ENCODE results near the gene ARHGAP22.

The ARHGAP22 gene

DNA sequence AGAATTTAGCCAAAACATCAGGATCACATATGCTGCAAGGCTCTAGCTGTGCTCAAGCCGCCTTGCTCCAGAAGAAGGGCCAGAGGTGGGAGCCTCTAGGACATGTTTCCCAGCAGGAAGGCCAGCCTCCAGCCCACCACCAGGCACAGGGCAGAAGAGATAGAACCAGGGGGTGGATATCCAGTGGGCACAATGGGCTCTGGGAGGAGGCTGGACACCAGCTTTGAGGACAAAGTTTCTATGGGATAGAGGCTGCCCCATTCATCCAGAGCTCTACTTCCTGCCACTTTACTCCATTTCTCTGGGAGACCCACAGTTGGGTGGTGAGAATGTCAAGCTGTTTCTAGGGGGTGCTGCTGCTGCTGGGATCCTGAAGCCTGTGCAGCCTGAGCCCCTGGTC, 77.1 kb downstream of the ARHGAP22 start:
- TF ChIP-seq PAX5 (IDR thresholded peaks at IDR 0.05; ENCODE audit: insufficient read depth, low read length, severe bottlenecking) (no peak), SPI1 (IDR thresholded peaks at IDR 0.05; ENCODE audit: low read depth, low read length) (no peak), TAF1 (IDR thresholded peaks at IDR 0.05; ENCODE audit: low read depth, low read length) (no peak), POU2F2 (IDR thresholded peaks at IDR 0.05; ENCODE audit: low read depth, low read length) (no peak), POLR2AphosphoS5 (IDR thresholded peaks at IDR 0.05; ENCODE audit: low read depth, low read length) (no peak), POLR2A (IDR thresholded peaks at IDR 0.05; ENCODE audit: low read depth, low read length) (no peak)
- DNase-seq (ENCODE audit: insufficient read length, low spot score) (no peak), FAIRE-seq (no peak)

DNA sequence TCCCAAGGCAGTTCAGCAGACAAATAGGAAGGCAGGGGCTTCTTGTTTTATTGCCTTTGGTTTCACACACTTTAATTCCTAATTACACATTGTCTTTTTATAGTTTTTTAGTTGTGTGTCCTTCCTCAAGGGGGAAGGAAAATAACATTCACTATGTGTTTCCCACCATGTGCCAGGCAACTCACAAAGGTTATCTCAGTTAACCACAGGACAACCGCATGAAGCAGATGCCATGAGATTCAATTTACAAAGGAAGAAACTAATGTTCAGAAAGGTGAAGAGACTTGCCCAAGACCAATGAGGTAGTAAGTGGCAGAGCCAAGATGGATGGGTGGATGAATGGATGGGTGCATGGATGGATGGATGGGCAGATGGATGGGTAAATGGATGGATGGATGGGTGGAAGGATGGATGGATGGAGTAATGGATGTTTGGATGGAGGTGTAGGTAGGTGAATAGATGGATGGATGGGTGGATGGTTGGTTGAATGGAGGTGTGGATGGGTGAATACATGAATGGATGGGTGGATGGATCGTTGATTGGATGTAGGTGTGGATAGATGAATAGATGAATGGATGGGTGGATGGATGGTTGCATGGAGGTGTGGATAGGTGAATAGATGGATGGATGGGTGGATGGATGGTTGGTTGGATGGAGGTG, 77.9 kb downstream of the ARHGAP22 start:
- TF ChIP-seq PAX5 (IDR thresholded peaks at IDR 0.05; ENCODE audit: insufficient read depth, low read length, severe bottlenecking) (no peak), POLR2AphosphoS5 (IDR thresholded peaks at IDR 0.05; ENCODE audit: low read depth, low read length) (no peak), POLR2A (IDR thresholded peaks at IDR 0.05; ENCODE audit: low read depth, low read length) (no peak), POU2F2 (IDR thresholded peaks at IDR 0.05; ENCODE audit: low read depth, low read length) (no peak)
- no peak for FAIRE-seq
- DNase-seq (ENCODE audit: insufficient read length, low spot score): no peak

DNA sequence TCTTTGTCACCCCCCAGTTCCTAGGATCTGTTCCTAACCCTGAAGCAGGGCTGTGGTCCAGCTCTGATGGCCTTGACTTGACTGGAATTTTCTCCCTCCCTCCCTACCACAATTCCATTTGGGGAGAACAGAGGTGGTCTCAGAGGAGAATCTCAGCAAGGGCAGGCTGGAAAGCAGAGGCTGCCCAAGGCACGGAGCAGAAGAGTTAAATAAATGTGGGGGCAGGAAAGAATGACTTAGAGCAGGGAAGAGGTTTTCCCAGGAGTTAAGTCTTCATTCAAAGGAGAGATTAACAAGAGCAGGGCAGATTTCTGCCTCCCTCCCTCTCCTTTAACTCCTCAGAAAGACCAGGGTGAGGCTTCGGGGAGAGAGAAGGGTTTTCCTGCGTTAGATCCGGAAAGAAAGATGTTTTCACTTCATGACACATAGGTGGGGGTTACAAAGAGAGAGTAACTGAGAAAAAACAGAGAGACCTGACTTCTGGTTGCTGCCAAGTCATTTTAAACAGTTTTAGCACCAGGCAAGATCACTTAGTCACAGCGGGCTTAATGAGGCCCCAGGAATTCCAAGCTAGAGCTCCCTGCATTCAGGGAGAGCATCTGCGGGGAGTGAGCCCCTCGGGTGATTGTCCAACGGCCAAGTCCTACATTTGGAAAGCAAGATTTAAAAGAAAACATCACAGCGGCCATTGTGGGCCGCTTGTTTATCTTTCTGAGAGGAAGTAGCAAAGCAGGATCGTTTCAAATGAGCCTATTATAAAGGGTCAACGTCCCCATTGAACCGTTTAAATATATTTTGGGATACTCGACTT, 78.7 kb downstream of the ARHGAP22 start:
- DNase-seq (ENCODE audit: insufficient read length, low spot score) (no peak), FAIRE-seq (no peak)
- no peak for TF ChIP-seq POU2F2 (IDR thresholded peaks at IDR 0.05; ENCODE audit: low read depth, low read length)
- no peak for TF ChIP-seq SPI1 (IDR thresholded peaks at IDR 0.05; ENCODE audit: low read depth, low read length)
- no peak for TF ChIP-seq POLR2AphosphoS5 (IDR thresholded peaks at IDR 0.05; ENCODE audit: low read depth, low read length)
- no peak for TF ChIP-seq PAX5 (IDR thresholded peaks at IDR 0.05; ENCODE audit: insufficient read depth, low read length, severe bottlenecking)
- no peak for TF ChIP-seq POLR2A (IDR thresholded peaks at IDR 0.05; ENCODE audit: low read depth, low read length)
- no peak for TF ChIP-seq TAF1 (IDR thresholded peaks at IDR 0.05; ENCODE audit: low read depth, low read length)

DNA sequence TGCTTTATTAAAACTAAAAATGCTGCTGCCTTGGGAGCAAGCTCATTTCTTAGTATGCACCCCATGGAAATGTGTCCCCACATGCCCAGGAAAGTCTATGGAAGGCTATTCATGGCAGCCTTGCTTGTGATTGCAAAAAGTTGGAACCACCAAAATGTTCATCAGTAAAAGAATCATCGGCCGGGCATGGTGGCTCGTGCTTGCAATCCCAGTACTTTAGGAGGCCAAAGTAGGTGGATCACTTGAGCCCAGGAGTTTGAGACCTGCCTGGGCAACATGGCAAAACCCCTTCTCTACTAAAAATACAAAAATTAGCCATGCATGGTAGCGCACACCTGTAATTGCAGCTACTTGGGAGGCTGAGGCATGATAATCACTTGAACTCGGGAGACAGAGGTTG, 79.8 kb downstream of the ARHGAP22 start:
- FAIRE-seq (no peak), DNase-seq (ENCODE audit: insufficient read length, low spot score) (no peak)

DNA sequence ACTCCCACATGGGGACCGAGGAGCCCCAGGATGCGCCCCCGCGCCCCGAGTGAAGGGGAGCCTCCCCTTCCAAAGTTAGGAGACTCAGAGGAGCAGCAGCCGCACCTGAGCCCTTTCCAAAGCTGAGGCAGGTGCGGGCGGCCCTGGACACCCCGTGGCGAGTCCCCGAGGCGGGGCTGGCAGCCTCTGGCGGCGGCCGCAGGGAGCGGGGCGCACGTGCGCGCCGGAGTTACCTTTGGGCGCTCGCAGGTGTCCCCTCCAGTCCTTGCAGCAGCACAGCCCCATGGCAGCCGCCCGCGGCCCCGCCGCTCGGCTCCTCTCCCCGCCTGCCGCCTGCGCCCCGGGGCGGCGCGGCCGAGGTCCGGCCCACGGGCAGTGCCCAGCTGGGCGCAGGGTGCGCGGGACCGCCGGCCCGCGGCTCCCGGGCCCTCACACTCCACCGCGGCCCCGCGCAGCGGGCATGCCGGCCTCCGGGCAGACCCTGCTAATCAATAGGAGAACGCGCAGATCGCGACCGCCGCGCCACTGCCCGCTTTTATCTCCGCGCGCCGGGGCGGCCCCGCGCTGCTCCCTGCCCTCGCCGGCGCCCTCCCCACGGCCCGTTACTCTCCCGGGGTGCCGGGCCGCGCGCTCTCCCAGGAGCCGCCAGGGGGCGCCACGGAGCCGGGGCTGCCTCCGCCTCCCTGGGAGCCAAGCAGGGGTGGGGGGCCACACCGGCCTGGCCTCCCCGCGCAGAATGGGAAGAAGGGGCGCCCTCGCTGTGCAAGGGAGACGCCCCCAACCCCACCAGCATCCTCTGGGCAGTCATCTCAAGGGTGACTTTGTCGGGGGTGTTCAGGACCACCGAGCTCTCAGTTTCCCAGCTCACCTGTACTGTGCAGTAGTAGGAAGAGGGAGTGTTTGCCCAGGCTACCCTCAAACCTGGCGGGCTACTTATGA, 80.8 kb downstream of the ARHGAP22 start:
- peak; percentile 62 for DNase-seq (ENCODE audit: insufficient read length, low spot score)
- TF ChIP-seq POLR2AphosphoS5 (IDR thresholded peaks at IDR 0.05; ENCODE audit: low read depth, low read length) (no peak), POLR2A (IDR thresholded peaks at IDR 0.05; ENCODE audit: low read depth, low read length) (no peak), SPI1 (IDR thresholded peaks at IDR 0.05; ENCODE audit: low read depth, low read length) (no peak), POU2F2 (IDR thresholded peaks at IDR 0.05; ENCODE audit: low read depth, low read length) (no peak), TAF1 (IDR thresholded peaks at IDR 0.05; ENCODE audit: low read depth, low read length) (no peak), PAX5 (IDR thresholded peaks at IDR 0.05; ENCODE audit: insufficient read depth, low read length, severe bottlenecking) (no peak)
- FAIRE-seq: peak; percentile 35

More for the DNA sequence above, 79.8 kb downstream of the ARHGAP22 start:
- TF ChIP-seq POU2F2 (IDR thresholded peaks at IDR 0.05; ENCODE audit: low read depth, low read length): no peak

GRCh38 chr10:48523212-48523819, 81.6 kb downstream of the ARHGAP22 start:
- DNase-seq (ENCODE audit: insufficient read length, low spot score): no peak
- TF ChIP-seq SPI1 (IDR thresholded peaks at IDR 0.05; ENCODE audit: low read depth, low read length): no peak
- no peak for FAIRE-seq

- FAIRE-seq: no peak
- no peak for DNase-seq (ENCODE audit: insufficient read length, low spot score)
- TF ChIP-seq POU2F2 (IDR thresholded peaks at IDR 0.05; ENCODE audit: low read depth, low read length) (no peak), SPI1 (IDR thresholded peaks at IDR 0.05; ENCODE audit: low read depth, low read length) (no peak), PAX5 (IDR thresholded peaks at IDR 0.05; ENCODE audit: insufficient read depth, low read length, severe bottlenecking) (no peak), TAF1 (IDR thresholded peaks at IDR 0.05; ENCODE audit: low read depth, low read length) (no peak), POLR2A (IDR thresholded peaks at IDR 0.05; ENCODE audit: low read depth, low read length) (no peak), POLR2AphosphoS5 (IDR thresholded peaks at IDR 0.05; ENCODE audit: low read depth, low read length) (no peak)
Measured at GRCh38 chr10:48522011-48522765, 82.7 kb downstream of the ARHGAP22 start.

DNA sequence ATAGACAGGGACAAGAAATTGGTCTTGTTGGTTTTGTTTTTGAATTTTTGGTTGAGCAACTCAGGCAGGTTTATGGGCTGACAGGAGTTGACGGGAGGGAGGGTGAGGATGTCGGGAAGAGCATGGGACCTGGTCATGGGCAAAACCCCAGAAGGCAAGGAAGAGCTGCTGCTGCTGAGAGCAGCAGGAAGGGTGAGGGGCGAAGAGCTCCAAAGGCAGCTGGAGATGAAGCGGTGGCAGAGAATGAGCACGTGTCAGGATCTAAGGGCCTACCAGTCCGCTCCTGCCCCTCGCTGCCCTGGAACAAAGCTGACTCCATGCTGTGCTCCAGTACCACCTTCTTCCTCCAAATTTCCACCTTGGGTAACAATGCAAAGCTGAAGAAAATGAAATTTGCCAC, 84.3 kb downstream of the ARHGAP22 start:
- FAIRE-seq (no peak), DNase-seq (ENCODE audit: insufficient read length, low spot score) (no peak)
- TF ChIP-seq PAX5 (IDR thresholded peaks at IDR 0.05; ENCODE audit: insufficient read depth, low read length, severe bottlenecking) (no peak), POLR2AphosphoS5 (IDR thresholded peaks at IDR 0.05; ENCODE audit: low read depth, low read length) (no peak), POLR2A (IDR thresholded peaks at IDR 0.05; ENCODE audit: low read depth, low read length) (no peak), SPI1 (IDR thresholded peaks at IDR 0.05; ENCODE audit: low read depth, low read length) (no peak), POU2F2 (IDR thresholded peaks at IDR 0.05; ENCODE audit: low read depth, low read length) (no peak), TAF1 (IDR thresholded peaks at IDR 0.05; ENCODE audit: low read depth, low read length) (no peak)

DNA sequence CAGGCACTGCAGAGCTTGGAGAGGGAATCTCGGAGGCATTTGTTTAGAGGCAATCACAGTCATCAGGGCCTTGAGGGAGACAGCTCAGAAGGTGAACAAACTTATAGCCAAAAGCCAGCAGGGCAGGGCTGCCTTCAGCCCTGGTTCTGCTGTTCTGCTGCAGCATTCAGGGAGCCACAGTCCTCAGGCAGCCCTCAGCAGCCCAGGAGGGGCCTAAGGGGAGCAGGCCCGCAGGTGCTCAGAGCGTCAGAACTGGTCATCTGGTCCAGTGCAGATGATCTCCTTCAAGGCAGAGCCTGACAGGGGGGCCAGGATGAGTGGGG, 84.7 kb downstream of the ARHGAP22 start:
- TF ChIP-seq SPI1 (IDR thresholded peaks at IDR 0.05; ENCODE audit: low read depth, low read length): no peak
- DNase-seq (ENCODE audit: insufficient read length, low spot score): no peak
- FAIRE-seq: no peak
